GM19468 (cell line): Measurements from ENCODE around the gene CLEC4G.
A peak's percentile ranks its signal among the peaks of the same experiment; 100 is the strongest.

ENCODE experiments used
- ATAC-seq: cut with Tn5 transposase; IDR thresholded peaks from one replicate; pipeline ENCODE4 v1.9.1; 2021; ENCODE audit warnings: mild to moderate bottlenecking, moderate library complexity, moderate number of reproducible peaks; ENCODE audit not compliant: unreplicated experiment; ENCODE audit errors: extremely low read depth

Gene CLEC4G

GRCh38 chr19:7730286-7731217, 1.4 kb downstream of the CLEC4G start:
- no peak for ATAC-seq

GRCh38 chr19:7729831-7730285, 2.1 kb downstream of the CLEC4G start:
- no peak for ATAC-seq

GRCh38 chr19:7729211-7729610, 2.7 kb downstream of the CLEC4G start:
- ATAC-seq, result no peak

GRCh38 chr19:7725791-7726190, 6.1 kb downstream of the CLEC4G start:
- no peak for ATAC-seq

- peak; percentile 26 for ATAC-seq
These were observed 9.7 kb downstream of the CLEC4G start for GRCh38 chr19:7722231-7722651.

GRCh38 chr19:7720351-7720750, 11.6 kb downstream of the CLEC4G start:
- ATAC-seq, result no peak

- ATAC-seq, result no peak
These were observed 13.2 kb downstream of the CLEC4G start for GRCh38 chr19:7718668-7719067.

GRCh38 chr19:7716762-7717161, 15.1 kb downstream of the CLEC4G start:
- ATAC-seq, result no peak

- ATAC-seq, result no peak
These were observed 16.2 kb downstream of the CLEC4G start for GRCh38 chr19:7715671-7716070.

- ATAC-seq, result no peak
These were observed 21.3 kb downstream of the CLEC4G start for GRCh38 chr19:7710616-7711015.

GRCh38 chr19:7709932-7710460, 21.9 kb downstream of the CLEC4G start:
- no peak for ATAC-seq

GRCh38 chr19:7706955-7707456, 24.9 kb downstream of the CLEC4G start:
- ATAC-seq, result no peak

- ATAC-seq, result no peak
These were observed 25.5 kb downstream of the CLEC4G start for GRCh38 chr19:7706188-7706954.

GRCh38 chr19:7705387-7706187, 26.3 kb downstream of the CLEC4G start:
- ATAC-seq, result no peak

- no peak for ATAC-seq
These were observed 27.4 kb downstream of the CLEC4G start for GRCh38 chr19:7704280-7705060.

GRCh38 chr19:7703332-7703731, 28.6 kb downstream of the CLEC4G start:
- ATAC-seq, result no peak

- ATAC-seq, result no peak
These were observed 30.1 kb downstream of the CLEC4G start, which contains the start of gene FCER2 for GRCh38 chr19:7701654-7702457. Gene FCER2, minus strand, starts transcription at chr19:7702131. Its CDS starts 2,371 bp downstream, at chr19:7699760.

GRCh38 chr19:7701049-7701653, 30.8 kb downstream of the CLEC4G start:
- no peak for ATAC-seq
